ENCODE measurements around the gene SMCO1. TPM values are rescaled to one million over a fixed set of nuclear protein-coding genes. Genes with fewer than 3 reads are reported as not detected.

SMCO1 gene
- polyA plus RNA-seq, 2 of the 4 experiments (the other 2 are of a cell fraction): not detected

DNA sequence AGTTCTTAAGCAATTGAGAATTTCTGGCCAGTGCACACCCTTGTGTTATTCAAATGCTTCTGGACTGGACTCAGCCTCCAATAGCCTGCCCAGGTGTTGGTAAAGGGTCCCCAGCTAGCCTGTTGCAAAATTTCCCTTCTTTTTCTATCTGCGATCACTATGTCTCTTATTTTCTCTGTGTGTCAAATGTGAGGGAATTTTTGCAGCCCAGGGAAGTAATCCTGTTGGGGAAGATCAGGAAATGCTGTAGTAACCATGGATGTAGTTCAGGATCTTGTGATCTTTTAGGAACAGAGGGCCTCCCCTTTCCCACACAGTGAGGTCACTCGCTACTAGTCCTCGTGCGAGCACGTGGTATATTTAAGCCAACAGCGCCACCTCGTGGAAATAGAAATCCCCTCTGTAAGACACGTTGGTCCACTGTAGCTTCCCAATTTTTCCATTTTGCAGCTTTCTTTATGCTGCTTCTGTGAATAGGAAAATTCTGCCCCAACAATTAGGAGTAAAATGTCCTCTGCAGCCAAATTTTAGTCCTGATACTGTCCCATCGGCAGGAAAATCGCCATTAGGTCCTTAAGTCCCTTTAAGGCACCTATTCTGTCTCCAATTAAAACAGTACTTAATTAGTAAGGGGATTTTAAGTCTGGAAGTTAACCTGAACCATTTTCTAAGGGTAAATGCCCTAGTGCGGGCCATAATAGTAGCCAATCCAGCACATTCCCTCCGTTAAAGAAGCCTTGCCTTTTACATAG is 4.0 kb upstream of the SMCO1 start:
- WGBS (ENCODE audit: missing lambda C conversion rate): 8% methylated on average over 12 of the region's 12 CpGs
- no peak overlapping the region for H3K27ac ChIP-seq
- CTCF ChIA-PET: interaction anchor here (0.6 to 4.7 kb wide), 7 partner anchors 8 to 496 kb away, joined by 3 to 26 read pairs (median 3); no protein-coding TSS in a partner anchor
- peaks cover 43% of the 10 kb centered on the region for H3K9me3 ChIP-seq
- TF ChIP-seq RAD21 (conservative IDR thresholded peaks at IDR 0.05 in 1 of 2, IDR thresholded peaks at IDR 0.05 in 1 of 2) (peak; percentile 57 to 75), SMC3 (IDR thresholded peaks at IDR 0.05) (peak; percentile 27; the same call in 1 of the 3 replicates), HDAC2 (IDR thresholded peaks at IDR 0.05) (no peak), TFCP2L1 (CRISPR knock-in tag; IDR thresholded peaks at IDR 0.05) (no peak)
- TF ChIP-seq, protein P1, sequence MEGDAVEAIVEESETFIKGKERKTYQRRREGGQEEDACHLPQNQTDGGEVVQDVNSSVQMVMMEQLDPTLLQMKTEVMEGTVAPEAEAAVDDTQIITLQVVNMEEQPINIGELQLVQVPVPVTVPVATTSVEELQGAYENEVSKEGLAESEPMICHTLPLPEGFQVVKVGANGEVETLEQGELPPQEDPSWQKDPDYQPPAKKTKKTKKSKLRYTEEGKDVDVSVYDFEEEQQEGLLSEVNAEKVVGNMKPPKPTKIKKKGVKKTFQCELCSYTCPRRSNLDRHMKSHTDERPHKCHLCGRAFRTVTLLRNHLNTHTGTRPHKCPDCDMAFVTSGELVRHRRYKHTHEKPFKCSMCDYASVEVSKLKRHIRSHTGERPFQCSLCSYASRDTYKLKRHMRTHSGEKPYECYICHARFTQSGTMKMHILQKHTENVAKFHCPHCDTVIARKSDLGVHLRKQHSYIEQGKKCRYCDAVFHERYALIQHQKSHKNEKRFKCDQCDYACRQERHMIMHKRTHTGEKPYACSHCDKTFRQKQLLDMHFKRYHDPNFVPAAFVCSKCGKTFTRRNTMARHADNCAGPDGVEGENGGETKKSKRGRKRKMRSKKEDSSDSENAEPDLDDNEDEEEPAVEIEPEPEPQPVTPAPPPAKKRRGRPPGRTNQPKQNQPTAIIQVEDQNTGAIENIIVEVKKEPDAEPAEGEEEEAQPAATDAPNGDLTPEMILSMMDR (IDR thresholded peaks at IDR 0.05): peak; percentile 35; the same call in 2 of the 3 replicates
- TF ChIP-seq, protein P2, sequence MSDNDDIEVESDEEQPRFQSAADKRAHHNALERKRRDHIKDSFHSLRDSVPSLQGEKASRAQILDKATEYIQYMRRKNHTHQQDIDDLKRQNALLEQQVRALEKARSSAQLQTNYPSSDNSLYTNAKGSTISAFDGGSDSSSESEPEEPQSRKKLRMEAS (IDR thresholded peaks at IDR 0.05): peak; percentile 65
- H3K4me1 ChIP-seq: no peaks in the 10 kb centered on the region
- H3K4me2 ChIP-seq: no peak overlapping the region
- POLR2A ChIA-PET: interaction anchor here (0.7 kb wide), 1 partner anchor 10 kb away, joined by 6 read pairs; no protein-coding TSS in a partner anchor
- DNase-seq (ENCODE audit: low read depth in 1 of 2, low spot score in 1 of 2): peak in 1 of 2 experiments; percentile 80
- ATAC-seq: peak; percentile 64 to 95; a peak in 3 of 6 replicates
- FAIRE-seq: no peak
- H3K4me3 ChIP-seq: no peak overlapping the region

DNA sequence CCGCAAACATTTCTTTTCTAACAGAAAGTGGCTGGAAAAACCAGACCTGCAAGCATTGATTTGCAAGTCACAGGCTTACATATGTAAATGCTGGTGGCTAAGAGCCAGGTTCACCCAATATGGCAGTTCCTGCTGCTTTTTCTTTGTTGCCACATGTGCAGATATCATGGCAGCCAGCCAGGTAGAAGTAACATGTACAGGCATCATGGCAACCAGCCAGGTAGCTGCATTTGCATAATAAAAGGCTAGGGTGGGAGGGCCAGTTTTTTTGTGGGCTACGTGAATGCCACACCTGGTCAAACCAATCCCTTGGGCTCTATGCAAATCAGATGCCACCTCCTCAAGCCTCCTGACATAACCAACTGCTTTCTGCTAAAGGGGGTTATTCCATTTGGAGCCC is 2.8 kb upstream of the SMCO1 start:
- CTCF ChIA-PET: interaction anchor here (0.6 to 4.7 kb wide), 5 partner anchors 10 to 291 kb away, joined by 3 to 26 read pairs (median 7); no protein-coding TSS in a partner anchor
- H3K4me1 ChIP-seq: no peaks in the 10 kb centered on the region
- peaks cover 43% of the 10 kb centered on the region for H3K9me3 ChIP-seq
- 53% methylated on average over 2 of the region's 2 CpGs for WGBS (ENCODE audit: missing lambda C conversion rate)
- POLR2A ChIA-PET: no interaction called here
- FAIRE-seq (no peak), DNase-seq (ENCODE audit: low read depth in 1 of 2, low spot score in 1 of 2) (no peak), ATAC-seq (no peak)
- TF ChIP-seq KDM5A (IDR thresholded peaks at IDR 0.05) (no peak), PHF8 (IDR thresholded peaks at IDR 0.05; ENCODE audit: borderline replicate concordance, low read depth) (no peak), CHD2 (IDR thresholded peaks at IDR 0.05; ENCODE audit: low read length, partially characterized antibody) (no peak), MYC (IDR thresholded peaks at IDR 0.05; ENCODE audit: borderline replicate concordance, low read length) (no peak), POLR2AphosphoS2 (conservative IDR thresholded peaks at IDR 0.05; ENCODE audit: low read length) (no peak), ZSCAN20 (CRISPR knock-in tag; IDR thresholded peaks at IDR 0.05) (no peak), CBX2 (IDR thresholded peaks at IDR 0.05; ENCODE audit: borderline replicate concordance, low read depth) (no peak), NPAS2 (CRISPR knock-in tag; IDR thresholded peaks at IDR 0.05; ENCODE audit: borderline replicate concordance) (no peak), HEYL (CRISPR knock-in tag; IDR thresholded peaks at IDR 0.05) (no peak), ESRRA (IDR thresholded peaks at IDR 0.05; ENCODE audit: borderline replicate concordance, low read length) (no peak), ZC3H11A (IDR thresholded peaks at IDR 0.05) (no peak)
- TF ChIP-seq, protein P2 (IDR thresholded peaks at IDR 0.05): no peak
- TF ChIP-seq, protein P3, sequence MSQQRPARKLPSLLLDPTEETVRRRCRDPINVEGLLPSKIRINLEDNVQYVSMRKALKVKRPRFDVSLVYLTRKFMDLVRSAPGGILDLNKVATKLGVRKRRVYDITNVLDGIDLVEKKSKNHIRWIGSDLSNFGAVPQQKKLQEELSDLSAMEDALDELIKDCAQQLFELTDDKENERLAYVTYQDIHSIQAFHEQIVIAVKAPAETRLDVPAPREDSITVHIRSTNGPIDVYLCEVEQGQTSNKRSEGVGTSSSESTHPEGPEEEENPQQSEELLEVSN (IDR thresholded peaks at IDR 0.05; ENCODE audit: borderline replicate concordance, low read depth): no peak
- no peak overlapping the region for H3K27ac ChIP-seq
- no peak overlapping the region for H3K4me2 ChIP-seq
- H3K4me3 ChIP-seq: no peak overlapping the region
